K562 (cell line): Measurements from ENCODE around the gene TMEM132D. TPM values are rescaled to one million over a fixed set of nuclear protein-coding genes. Genes with fewer than 3 reads are reported as not detected.

Experiments
- CEBPB ChIP-seq: fragments of 450-650 bp; IDR thresholded peaks from 2 replicates; pipeline ENCODE4 v1.6.1; 2016; ENCODE audit warnings: missing genetic modification characterization, missing compliant biosample characterization
- LEF1 ChIP-seq: fragments of 450-650 bp; IDR thresholded peaks from 2 replicates; pipeline ENCODE4 v1.6.1; 2016; ENCODE audit warnings: mild to moderate bottlenecking
- NFIC ChIP-seq: fragments of 450-650 bp; IDR thresholded peaks from 2 replicates; pipeline ENCODE4 v1.6.1; 2017; ENCODE audit warnings: mild to moderate bottlenecking, inconsistent platforms
- NR2C1 ChIP-seq, 2 experiments: fragments of 450-650 bp; IDR thresholded peaks; 2 replicates each; pipeline ENCODE4 v1.6.1; 2017; ENCODE audit warnings: mild to moderate bottlenecking in 2 of 2, antibody characterized with exemption in 1 of 2, inconsistent platforms in 1 of 2, missing compliant biosample characterization in 1 of 2, missing genetic modification characterization in 1 of 2
- ZBTB17 ChIP-seq: fragments of 450-650 bp; formaldehyde crosslinking; IDR thresholded peaks from 2 replicates; pipeline ENCODE4 v1.4.0; 2020; ENCODE audit warnings: mild to moderate bottlenecking
- ZFX ChIP-seq: sonication (generic); formaldehyde crosslinking; IDR thresholded peaks from 2 replicates; pipeline ENCODE4 v1.8.0; 2022; ENCODE audit warnings: mild to moderate bottlenecking, missing genetic modification reagents, moderate library complexity
- polyA plus RNA-seq, 8 experiments: library from polyadenylated mRNA; depleted of rRNA in 4 of 8; stranded (reverse) in 5 of 8; unstranded in 3 of 8; fragments of >200 nt; fragmentation: Nextera tagmentation in 2 of 8; fragmentation: Illumina TruSeq in 1 of 8; extraction: Ambion mirVana in 2 of 8; extraction: Trizol in 1 of 8; gene quantifications; 2 replicates each; pipeline versions ENCODE4 v1.2.1 to v1.2.3, GENCODE V29; 2011 to 2014; ENCODE audit warnings: inconsistent platforms in 1 of 8, missing spikeins in 1 of 8
- total RNA-seq, 7 experiments: library from RNA; depleted of rRNA in 6 of 7; stranded (reverse); fragments of >200 nt in 6 of 7; fragmentation: Illumina TruSeq in 2 of 7; extraction: Trizol in 2 of 7; gene quantifications; 2 replicates each; pipeline versions ENCODE4 v1.2.1 to v1.2.3, GENCODE V29; 2011 to 2021; ENCODE audit warnings: low replicate concordance in 1 of 7
- TF ChIP-seq, protein P1 (sequence below): fragments of 450-650 bp; IDR thresholded peaks from one replicate; pipeline ENCODE4 v1.6.1; 2018; ENCODE audit warnings: mild to moderate bottlenecking, moderate library complexity; ENCODE audit not compliant: partially characterized antibody
- TF ChIP-seq, protein P2 (sequence below): IDR thresholded peaks from 2 replicates; pipeline ENCODE4 v1.6.1; 2012; ENCODE audit warnings: low read depth, low read length, improper control_type of control experiment, borderline replicate concordance
- TF ChIP-seq, protein P3 (sequence below): fragments of 450-650 bp; IDR thresholded peaks from 2 replicates; pipeline ENCODE4 v1.6.1; 2017; ENCODE audit warnings: antibody characterized with exemption, mild to moderate bottlenecking

Gene TMEM132D
- total and polyA plus RNA-seq, 9 of the 15 experiments (the other 6 are each of a cell fraction or from before 2014, with no cell fraction given) = not detected

DNA sequence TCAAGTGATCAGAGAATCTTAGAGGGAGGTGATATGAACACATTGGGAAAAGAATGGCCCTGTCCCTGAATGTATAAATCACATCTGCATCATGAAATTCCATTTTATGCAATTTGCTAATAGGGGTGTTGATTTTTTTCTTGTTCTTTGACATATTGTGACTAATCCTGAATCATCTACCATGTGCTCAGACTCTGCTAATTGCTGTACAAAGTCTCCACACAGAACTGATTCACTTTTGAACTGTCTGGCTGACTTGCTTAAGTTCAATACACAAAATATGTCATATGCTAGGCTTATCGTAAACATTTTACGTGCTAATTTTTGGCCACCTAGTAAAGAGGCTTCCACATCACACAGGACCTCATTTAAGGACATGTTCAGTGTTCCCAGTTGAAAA, 2.6 kb downstream of the TMEM132D start (continued):
- TF ChIP-seq, protein P1, sequence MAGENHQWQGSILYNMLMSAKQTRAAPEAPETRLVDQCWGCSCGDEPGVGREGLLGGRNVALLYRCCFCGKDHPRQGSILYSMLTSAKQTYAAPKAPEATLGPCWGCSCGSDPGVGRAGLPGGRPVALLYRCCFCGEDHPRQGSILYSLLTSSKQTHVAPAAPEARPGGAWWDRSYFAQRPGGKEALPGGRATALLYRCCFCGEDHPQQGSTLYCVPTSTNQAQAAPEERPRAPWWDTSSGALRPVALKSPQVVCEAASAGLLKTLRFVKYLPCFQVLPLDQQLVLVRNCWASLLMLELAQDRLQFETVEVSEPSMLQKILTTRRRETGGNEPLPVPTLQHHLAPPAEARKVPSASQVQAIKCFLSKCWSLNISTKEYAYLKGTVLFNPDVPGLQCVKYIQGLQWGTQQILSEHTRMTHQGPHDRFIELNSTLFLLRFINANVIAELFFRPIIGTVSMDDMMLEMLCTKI = no peak
- TF ChIP-seq NFIC (no peak), ZFX (CRISPR knock-in tag) (no peak), ZBTB17 (no peak), NR2C1 (IDR thresholded peaks at IDR 0.05) (no peak), NR2C1 (tag; IDR thresholded peaks at IDR 0.05) (no peak), LEF1 (no peak), CEBPB (tag) (no peak)
- TF ChIP-seq, protein P2, sequence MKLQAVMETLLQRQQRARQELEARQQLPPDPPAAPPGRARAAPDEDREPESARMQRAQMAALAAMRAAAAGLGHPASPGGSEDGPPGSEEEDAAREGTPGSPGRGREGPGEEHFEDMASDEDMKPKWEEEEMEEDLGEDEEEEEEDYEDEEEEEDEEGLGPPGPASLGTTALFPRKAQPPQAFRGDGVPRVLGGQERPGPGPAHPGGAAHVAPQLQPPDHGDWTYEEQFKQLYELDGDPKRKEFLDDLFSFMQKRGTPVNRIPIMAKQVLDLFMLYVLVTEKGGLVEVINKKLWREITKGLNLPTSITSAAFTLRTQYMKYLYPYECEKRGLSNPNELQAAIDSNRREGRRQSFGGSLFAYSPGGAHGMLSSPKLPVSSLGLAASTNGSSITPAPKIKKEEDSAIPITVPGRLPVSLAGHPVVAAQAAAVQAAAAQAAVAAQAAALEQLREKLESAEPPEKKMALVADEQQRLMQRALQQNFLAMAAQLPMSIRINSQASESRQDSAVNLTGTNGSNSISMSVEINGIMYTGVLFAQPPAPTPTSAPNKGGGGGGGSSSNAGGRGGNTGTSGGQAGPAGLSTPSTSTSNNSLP = no peak
- TF ChIP-seq, protein P3, sequence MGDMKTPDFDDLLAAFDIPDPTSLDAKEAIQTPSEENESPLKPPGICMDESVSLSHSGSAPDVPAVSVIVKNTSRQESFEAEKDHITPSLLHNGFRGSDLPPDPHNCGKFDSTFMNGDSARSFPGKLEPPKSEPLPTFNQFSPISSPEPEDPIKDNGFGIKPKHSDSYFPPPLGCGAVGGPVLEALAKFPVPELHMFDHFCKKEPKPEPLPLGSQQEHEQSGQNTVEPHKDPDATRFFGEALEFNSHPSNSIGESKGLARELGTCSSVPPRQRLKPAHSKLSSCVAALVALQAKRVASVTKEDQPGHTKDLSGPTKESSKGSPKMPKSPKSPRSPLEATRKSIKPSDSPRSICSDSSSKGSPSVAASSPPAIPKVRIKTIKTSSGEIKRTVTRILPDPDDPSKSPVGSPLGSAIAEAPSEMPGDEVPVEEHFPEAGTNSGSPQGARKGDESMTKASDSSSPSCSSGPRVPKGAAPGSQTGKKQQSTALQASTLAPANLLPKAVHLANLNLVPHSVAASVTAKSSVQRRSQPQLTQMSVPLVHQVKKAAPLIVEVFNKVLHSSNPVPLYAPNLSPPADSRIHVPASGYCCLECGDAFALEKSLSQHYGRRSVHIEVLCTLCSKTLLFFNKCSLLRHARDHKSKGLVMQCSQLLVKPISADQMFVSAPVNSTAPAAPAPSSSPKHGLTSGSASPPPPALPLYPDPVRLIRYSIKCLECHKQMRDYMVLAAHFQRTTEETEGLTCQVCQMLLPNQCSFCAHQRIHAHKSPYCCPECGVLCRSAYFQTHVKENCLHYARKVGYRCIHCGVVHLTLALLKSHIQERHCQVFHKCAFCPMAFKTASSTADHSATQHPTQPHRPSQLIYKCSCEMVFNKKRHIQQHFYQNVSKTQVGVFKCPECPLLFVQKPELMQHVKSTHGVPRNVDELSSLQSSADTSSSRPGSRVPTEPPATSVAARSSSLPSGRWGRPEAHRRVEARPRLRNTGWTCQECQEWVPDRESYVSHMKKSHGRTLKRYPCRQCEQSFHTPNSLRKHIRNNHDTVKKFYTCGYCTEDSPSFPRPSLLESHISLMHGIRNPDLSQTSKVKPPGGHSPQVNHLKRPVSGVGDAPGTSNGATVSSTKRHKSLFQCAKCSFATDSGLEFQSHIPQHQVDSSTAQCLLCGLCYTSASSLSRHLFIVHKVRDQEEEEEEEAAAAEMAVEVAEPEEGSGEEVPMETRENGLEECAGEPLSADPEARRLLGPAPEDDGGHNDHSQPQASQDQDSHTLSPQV = no peak
